HCT116 (cell line): ENCODE results near the gene HADH. TPM values are rescaled to one million over a fixed set of nuclear protein-coding genes. Genes with fewer than 3 reads are reported as not detected.

Experiments
- ATAC-seq: fragments of 200-7000 bp; cut with Tn5 transposase; 2 replicates; pipeline ENCODE4 v1.9.1; 2020; ENCODE audit warnings: mild to moderate bottlenecking, moderate library complexity
- BruUV-seq: library from RNA; stranded (reverse); fragments of 400-500 nt; replicated peaks from 2 replicates; lab custom pipeline; 2021; lab: Mats Ljungman, UMichigan
- CTCF ChIA-PET: fragments of 300-600 bp; sonication (Branson Sonifier 250); formaldehyde crosslinking; loops from one replicate; lab custom pipeline; 2021; ENCODE audit warnings: antibody characterized with exemption; lab: Charles Lee
- POLR2A ChIA-PET: fragments of 300-600, 350-600 bp; sonication (Branson Sonifier 250); formaldehyde crosslinking; loops from one replicate; lab custom pipeline; 2021; ENCODE audit warnings: antibody characterized with exemption; lab: Charles Lee
- RAD21 ChIA-PET, 2 experiments: fragments of 300-600 bp; sonication (Branson Sonifier 250); formaldehyde crosslinking; loops; one replicate each; lab custom pipeline; 2023; ENCODE audit warnings: low total read pairs in 2 of 2; ENCODE audit not compliant: uncharacterized antibody in 2 of 2, unreplicated experiment in 2 of 2, low non-redundant PET in 1 of 2; lab: Charles Lee
- DNase-seq: peaks from one replicate; pipeline ENCODE4 v3.0.0-alpha.2; 2010; ENCODE audit warnings: low read depth, low spot score
- H2AFZ ChIP-seq: fragments of 200-600 bp; shearing (Covaris generic), sonication (generic); 2 replicates; pipeline ENCODE4 v1.6.1; 2017; ENCODE audit warnings: low read depth, mixed run types, mixed read lengths, antibody characterized with exemption, low read length; ENCODE audit not compliant: poor library complexity, severe bottlenecking
- H3K27ac ChIP-seq: 2 replicates; pipeline ENCODE4 v1.5.1; 2012; ENCODE audit warnings: low read depth, low read length
- H3K27me3 ChIP-seq: fragments of 200-600 bp; sonication (generic); 2 replicates; pipeline ENCODE4 v1.6.1; 2016; ENCODE audit warnings: mixed run types, low read length, mixed read lengths; ENCODE audit not compliant: insufficient read depth
- H3K36me3 ChIP-seq, 2 experiments: fragments of 200-500 bp in 1 of 2; fragments of 200-600 bp in 1 of 2; sonication (Bioruptor generic) in 1 of 2; sonication (generic) in 1 of 2; 2 replicates each; pipeline versions ENCODE4 v1.5.1 to v1.6.1; 2014 to 2016; ENCODE audit warnings: low read length in 2 of 2, inconsistent platforms in 1 of 2, mixed read lengths in 1 of 2, mixed run types in 1 of 2; ENCODE audit not compliant: insufficient read depth in 2 of 2, control insufficient read depth in 1 of 2
- H3K4me1 ChIP-seq, 2 experiments: fragments of 200-600 bp in 1 of 2; sonication (generic) in 1 of 2; 2 replicates each; pipeline versions ENCODE4 v1.5.1 to v1.6.1; 2012 to 2017; ENCODE audit warnings: low read length in 2 of 2, inconsistent platforms in 1 of 2, mild to moderate bottlenecking in 1 of 2, mixed read lengths in 1 of 2, mixed run types in 1 of 2, moderate library complexity in 1 of 2; ENCODE audit not compliant: insufficient read depth in 2 of 2, control insufficient read depth in 1 of 2
- H3K4me2 ChIP-seq: fragments of 200-600 bp; sonication (generic); 2 replicates; pipeline ENCODE4 v1.6.1; 2017; ENCODE audit warnings: mixed run types, low read length, mixed read lengths
- H3K4me3 ChIP-seq, 2 experiments: fragments of 200-600 bp in 1 of 2; sonication (generic) in 1 of 2; replicated peaks in 1 of 2; 2 replicates each; pipeline ENCODE4 v1.5.1; 2011 to 2016; ENCODE audit warnings: low read length in 2 of 2, control low read depth in 1 of 2, low read depth in 1 of 2, mild to moderate bottlenecking in 1 of 2, mixed read lengths in 1 of 2, mixed run types in 1 of 2
- H3K79me2 ChIP-seq: fragments of 200-600 bp; sonication (generic); 2 replicates; pipeline ENCODE4 v1.6.1; 2017; ENCODE audit warnings: mild to moderate bottlenecking, mixed run types, low read length, moderate library complexity, mixed read lengths; ENCODE audit not compliant: insufficient read depth
- H3K9ac ChIP-seq: fragments of 200-600 bp; sonication (generic); 2 replicates; pipeline ENCODE4 v1.6.1; 2016; ENCODE audit warnings: low read length, mixed read lengths
- H3K9me2 ChIP-seq: fragments of 200-600 bp; sonication (generic), shearing (Covaris generic); 2 replicates; pipeline ENCODE4 v1.6.1; 2017; ENCODE audit warnings: mixed run types, mild to moderate bottlenecking, moderate library complexity; ENCODE audit not compliant: insufficient read depth
- H3K9me3 ChIP-seq, 2 experiments: fragments of 200-500 bp in 1 of 2; fragments of 200-600 bp in 1 of 2; sonication (Bioruptor generic) in 1 of 2; sonication (generic) in 1 of 2; 2 replicates each; pipeline ENCODE4 v1.6.1; 2014 to 2017; ENCODE audit warnings: low read length in 2 of 2, mixed read lengths in 2 of 2, inconsistent platforms in 1 of 2, low read depth in 1 of 2, mild to moderate bottlenecking in 1 of 2, mixed run types in 1 of 2, moderate library complexity in 1 of 2; ENCODE audit not compliant: control insufficient read depth in 1 of 2, insufficient read depth in 1 of 2
- H4K20me1 ChIP-seq: fragments of 200-600 bp; sonication (generic), shearing (Covaris generic); 2 replicates; pipeline ENCODE4 v1.6.1; 2017; ENCODE audit warnings: mixed run types, mild to moderate bottlenecking, moderate library complexity; ENCODE audit not compliant: insufficient read depth
- CBX3 ChIP-seq: IDR thresholded peaks from 2 replicates; pipeline ENCODE4 v1.6.1; 2012; ENCODE audit warnings: low read depth
- CEBPB ChIP-seq: IDR thresholded peaks from 2 replicates; pipeline ENCODE4 v1.6.1; 2012; ENCODE audit warnings: low read depth
- CTCF ChIP-seq, 3 experiments: fragments of 200-600 bp in 1 of 3; sonication (generic) in 1 of 3; IDR thresholded peaks in 2 of 3; conservative IDR thresholded peaks in 1 of 3; 2 replicates each; pipeline ENCODE4 v1.5.1; 2012 to 2017; ENCODE audit warnings: low read depth in 2 of 3, low read length in 2 of 3, antibody characterized with exemption in 1 of 3, borderline replicate concordance in 1 of 3, control low read depth in 1 of 3, mild to moderate bottlenecking in 1 of 3, mixed read lengths in 1 of 3, mixed run types in 1 of 3, moderate library complexity in 1 of 3; ENCODE audit not compliant: insufficient read depth in 1 of 3
- EGR1 ChIP-seq: IDR thresholded peaks from 2 replicates; pipeline ENCODE4 v1.6.1; 2012; ENCODE audit warnings: low read depth
- ELF1 ChIP-seq: IDR thresholded peaks from 2 replicates; pipeline ENCODE4 v1.6.1; 2012; ENCODE audit warnings: low read depth, borderline replicate concordance
- EZH2 ChIP-seq: fragments of 200-600 bp; sonication (generic); IDR thresholded peaks from 2 replicates; pipeline ENCODE4 v1.6.1; 2017; ENCODE audit warnings: antibody characterized with exemption, mixed run types
- POLR2A ChIP-seq: IDR thresholded peaks from 2 replicates; pipeline ENCODE4 v1.7.0; 2011; ENCODE audit warnings: borderline replicate concordance; ENCODE audit not compliant: insufficient read depth, insufficient read length; ENCODE audit errors: extremely low read depth
- POLR2AphosphoS5 ChIP-seq: IDR thresholded peaks from 2 replicates; pipeline ENCODE4 v1.6.1; 2011; ENCODE audit warnings: mild to moderate bottlenecking, low read depth, low read length, moderate library complexity
- SIN3A ChIP-seq: IDR thresholded peaks from 2 replicates; pipeline ENCODE4 v1.6.1; 2012; ENCODE audit warnings: low read depth
- YY1 ChIP-seq: IDR thresholded peaks from 2 replicates; pipeline ENCODE4 v1.6.1; 2011; ENCODE audit warnings: low read length, low read depth, moderate library complexity, mild to moderate bottlenecking; ENCODE audit not compliant: insufficient replicate concordance; ENCODE audit errors: extremely low read depth
- ZBTB33 ChIP-seq: IDR thresholded peaks from 2 replicates; pipeline ENCODE4 v1.6.1; 2011; ENCODE audit warnings: mild to moderate bottlenecking, low read length, moderate library complexity; ENCODE audit not compliant: insufficient replicate concordance; ENCODE audit errors: extremely low read depth
- intact Hi-C: fragments of 100-400 bp; cut with micrococcal nuclease; formaldehyde crosslinking; loops from 2 replicates; pipeline ENCODE4 v1.10.0; 2022
- total RNA-seq: library from RNA; stranded (reverse); gene quantifications from one replicate; pipeline ENCODE4 v1.2.1, GENCODE V29; 2021; ENCODE audit not compliant: unreplicated experiment

Gene HADH
- total RNA-seq, 1 experiment from 2014 or later, result 30.2 TPM

- no peak overlapping the region for H3K4me2 ChIP-seq
- BruUV-seq, result no TSS peak
- H2AFZ ChIP-seq, result no peak overlapping the region
- DNase-seq, result no peak
- H3K36me3 ChIP-seq, result no peaks in the 10 kb centered on the region
- ChIA-PET POLR2A (no interaction called here), CTCF (no interaction called here), RAD21 (no interaction called here)
- no peak overlapping the region for H3K27ac ChIP-seq
- no peaks in the 10 kb centered on the region for H3K27me3 ChIP-seq
- no peaks in the 10 kb centered on the region for H3K4me1 ChIP-seq
- no peak overlapping the region for H3K9ac ChIP-seq
- intact Hi-C loops, result no loop called here
- H3K9me2 ChIP-seq, result no peaks in the 10 kb centered on the region
- H3K79me2 ChIP-seq, result no peaks in the 10 kb centered on the region
- no peaks in the 10 kb centered on the region for H4K20me1 ChIP-seq
- 0 out of 4 replicates have a peak, but pooled peaks cover 0 to 3% of the 10 kb centered on the region in 2 experiments for H3K9me3 ChIP-seq
- no peak for TF ChIP-seq YY1
- TF ChIP-seq ELF1, result no peak
- TF ChIP-seq ZBTB33, result no peak
- no peak for TF ChIP-seq POLR2AphosphoS5
- no peak for TF ChIP-seq EZH2
- no peak for TF ChIP-seq EGR1
- no peak for TF ChIP-seq CTCF (IDR thresholded peaks at IDR 0.05 in 2 of 3, conservative IDR thresholded peaks at IDR 0.05 in 1 of 3; ENCODE audit: borderline replicate concordance in 1 of 3, insufficient read depth in 1 of 3, low read depth in 2 of 3, low read length in 2 of 3)
- no peak for TF ChIP-seq CEBPB
- TF ChIP-seq SIN3A, result no peak
- TF ChIP-seq POLR2A, result no peak
- TF ChIP-seq CBX3, result no peak
- no peak overlapping the region for H3K4me3 ChIP-seq
- ATAC-seq, result no peak
Observed at GRCh38 chr4:107951551-107951950, 38.1 kb upstream of the HADH start.
